HPDE6-E6E7 (cell line): Measurements from ENCODE around the gene GJA5.
A peak's percentile ranks its signal among the peaks of the same experiment; 100 is the strongest.
"Not testable (repeated sequence)": the region's sequence is repeated elsewhere in the genome, so short reads cannot be mapped to it uniquely, and the experiment has no call there.

Experiments
- DNase-seq: peaks from one replicate; pipeline ENCODE4 v3.0.0; 2011; ENCODE audit warnings: missing footprints; ENCODE audit errors: extremely low spot score

The GJA5 gene

GRCh38 chr1:147762233-147763024 is 2.0 kb upstream of the GJA5 start:
- DNase-seq: no peak

GRCh38 chr1:147758379-147759100 is 1.9 kb downstream of the GJA5 start:
- no peak for DNase-seq

- DNase-seq: peak; percentile 46
These were observed 3.1 kb downstream of the GJA5 start for GRCh38 chr1:147757015-147757990.

- DNase-seq: no peak
These were observed 4.1 kb downstream of the GJA5 start for GRCh38 chr1:147756341-147756740.

DNA sequence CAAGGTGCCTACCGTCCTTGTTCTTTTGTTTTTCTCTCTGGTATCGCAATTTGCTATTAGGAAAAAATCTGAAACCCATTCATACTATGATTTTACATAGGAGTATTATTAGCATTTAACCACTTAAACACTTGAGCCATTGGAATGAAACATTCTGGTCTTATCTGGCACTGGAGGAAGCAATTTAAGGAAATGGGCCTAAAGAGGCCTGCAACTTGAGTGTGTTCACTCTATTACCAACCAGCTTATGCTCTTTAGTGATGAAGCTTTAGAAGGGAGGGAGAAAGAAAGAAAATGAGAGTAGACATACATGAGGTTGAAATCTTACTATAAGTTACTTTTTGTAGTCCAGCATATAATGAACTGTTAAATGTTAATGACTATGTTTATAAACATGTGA is 5.7 kb downstream of the GJA5 start:
- DNase-seq: no peak

DNA sequence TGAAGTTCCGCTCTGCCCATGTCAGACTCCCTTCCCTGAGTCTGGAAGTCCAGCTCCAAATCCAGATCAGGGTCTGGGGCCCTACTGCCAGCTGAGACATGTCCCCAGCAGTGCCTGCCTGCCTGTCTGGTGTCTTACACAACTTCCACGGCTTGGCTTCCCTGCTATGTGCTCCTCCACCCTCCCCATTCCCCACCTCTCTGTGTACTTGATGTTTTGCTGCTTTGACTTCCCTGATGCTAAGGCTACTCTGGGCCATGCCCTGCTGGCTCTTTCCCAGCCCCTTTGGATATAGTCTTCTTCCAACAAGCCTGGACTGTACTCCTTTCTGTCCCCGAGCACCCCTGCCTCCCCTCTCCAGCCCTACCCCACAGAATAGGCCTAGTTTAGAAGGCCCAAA is 7.3 kb downstream of the GJA5 start:
- no peak for DNase-seq

DNA sequence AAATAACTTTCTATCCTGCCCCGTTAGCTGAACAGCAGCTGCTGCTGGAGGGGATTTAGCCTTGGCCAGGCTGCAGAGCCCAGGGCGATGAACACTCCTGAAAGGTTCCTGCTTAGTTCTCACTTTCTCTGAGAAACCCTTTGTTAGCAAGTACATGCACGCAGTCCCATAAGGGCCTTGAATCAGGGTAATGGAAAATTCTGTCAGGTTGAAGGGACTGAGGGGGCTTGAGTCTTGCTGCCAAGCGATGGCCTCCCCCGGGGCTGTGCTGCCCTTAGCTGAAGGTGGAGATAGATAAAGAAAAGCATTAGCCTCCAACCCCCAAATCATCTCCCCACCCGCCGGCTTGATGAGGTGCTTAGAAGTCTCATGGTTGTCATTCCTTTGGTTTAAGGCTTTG is 7.9 kb downstream of the GJA5 start:
- DNase-seq: no peak

DNA sequence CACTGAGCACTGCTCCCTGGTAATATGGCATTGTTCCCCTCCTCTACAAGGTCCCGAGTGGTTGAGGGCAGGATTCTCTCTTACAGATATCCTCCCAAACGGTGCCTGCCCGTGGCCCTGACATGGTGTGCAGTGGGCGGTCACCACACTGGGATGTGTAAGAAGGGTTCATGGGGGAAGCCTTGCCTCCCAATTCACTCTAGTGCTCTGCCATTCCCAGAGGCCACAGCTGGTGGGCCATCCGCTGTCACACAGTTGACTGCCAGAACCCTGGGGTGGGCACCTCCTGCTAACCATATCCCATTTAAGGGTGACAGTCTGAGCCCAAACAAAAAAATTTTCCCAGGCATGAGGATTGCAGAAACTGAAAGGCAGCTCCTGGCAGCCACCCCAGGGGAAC is 9.1 kb downstream of the GJA5 start:
- no peak for DNase-seq

GRCh38 chr1:147750618-147751217 is 9.7 kb downstream of the GJA5 start:
- DNase-seq: no peak

DNA sequence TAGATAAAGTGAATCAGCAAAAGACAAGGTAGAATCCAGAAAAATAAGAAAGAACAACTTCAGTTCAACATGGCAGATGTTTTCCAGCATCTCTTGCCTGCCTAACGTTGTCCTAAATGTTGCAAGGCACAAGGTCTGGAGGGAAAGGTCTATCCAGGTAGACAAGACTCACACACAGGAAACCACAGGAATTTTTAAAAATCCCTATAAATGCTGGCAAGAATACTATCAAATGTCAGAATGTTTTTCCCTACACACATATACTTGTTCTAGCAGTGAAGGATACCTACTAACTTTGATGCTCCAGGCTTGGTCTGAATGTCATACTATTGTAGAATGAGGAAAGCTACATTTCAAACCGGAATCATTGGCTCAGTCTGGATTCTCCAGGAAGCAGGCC is 10.6 kb downstream of the GJA5 start:
- no peak for DNase-seq

GRCh38 chr1:147748676-147749350 is 11.6 kb downstream of the GJA5 start:
- DNase-seq: no peak

GRCh38 chr1:147747966-147748365 is 12.4 kb downstream of the GJA5 start:
- no peak for DNase-seq

- DNase-seq: no peak
These were observed 15.1 kb downstream of the GJA5 start for GRCh38 chr1:147745271-147745670.

DNA sequence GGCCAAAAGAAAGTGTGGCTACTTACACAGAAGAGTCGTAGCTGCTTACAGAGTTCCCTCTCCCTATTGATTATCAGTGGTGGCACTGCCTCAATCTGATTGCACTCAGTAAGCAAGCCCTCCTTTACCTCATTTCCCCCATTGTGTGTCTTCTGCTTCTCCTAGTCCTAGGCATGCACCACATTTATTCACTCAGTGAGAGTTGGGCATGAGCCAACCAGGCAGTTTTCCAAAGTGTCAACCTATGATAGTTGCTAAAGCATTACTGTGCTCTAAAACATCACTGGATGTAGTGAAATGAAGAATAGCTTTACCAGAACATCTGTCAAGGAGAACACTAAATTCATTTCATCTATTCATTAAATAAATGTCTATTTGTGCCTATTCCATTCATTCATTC is 19.3 kb downstream of the GJA5 start:
- no peak for DNase-seq

DNA sequence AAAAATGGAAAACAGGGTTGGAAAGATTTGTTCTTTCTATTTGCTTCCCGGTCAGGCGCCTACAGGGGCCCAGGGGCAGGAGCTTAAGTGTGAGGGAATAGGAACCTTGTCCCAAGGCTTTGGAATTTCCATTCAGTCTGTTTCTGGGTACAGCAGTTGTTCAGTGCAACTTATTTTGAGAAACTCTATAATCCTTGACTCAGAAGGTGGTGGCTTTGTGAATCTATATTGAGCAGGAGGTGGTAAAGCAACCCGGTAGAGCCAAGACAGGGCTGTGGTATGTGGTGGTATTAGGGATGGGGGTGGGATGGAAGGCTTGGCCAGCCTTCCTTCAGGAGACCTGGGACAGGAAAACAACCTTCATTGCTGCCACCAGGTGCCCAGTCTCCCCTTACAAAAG is 20.0 kb downstream of the GJA5 start:
- DNase-seq: no peak

- DNase-seq: no peak
These were observed 21.5 kb downstream of the GJA5 start for GRCh38 chr1:147738739-147739476.

- DNase-seq: no peak
These were observed 22.3 kb downstream of the GJA5 start for GRCh38 chr1:147738129-147738528.

- no peak for DNase-seq
These were observed 23.5 kb downstream of the GJA5 start for GRCh38 chr1:147736883-147737282.

- no peak for DNase-seq
These were observed 25.0 kb downstream of the GJA5 start for GRCh38 chr1:147735423-147735822.

- DNase-seq: not testable (repeated sequence)
These were observed 26.0 kb downstream of the GJA5 start for GRCh38 chr1:147734291-147734841.
